Thyroid gland (tissue), 4 donors: ENCODE measurements around the gene CSTF3. TPM values are rescaled to one million over a fixed set of nuclear protein-coding genes. Genes with fewer than 3 reads are reported as not detected.
A peak's percentile ranks its signal among the peaks of the same experiment; 100 is the strongest.

Experiments used
- DNase-seq, 2 donors: peaks; one replicate each; pipeline ENCODE4 v3.0.0-alpha.2; 2019
- H3K27ac ChIP-seq, 3 donors: fragments of 200-600 bp; sonication (generic); 1 replicate in 2 of 3; 2 replicates in 1 of 3; pipeline ENCODE4 v1.5.1; 2016 to 2019; ENCODE audit warnings: mild to moderate bottlenecking in 1 of 3, moderate library complexity in 1 of 3
- H3K27me3 ChIP-seq: fragments of 200-600 bp; sonication (generic); one replicate; pipeline ENCODE4 v1.5.1; 2019
- H3K36me3 ChIP-seq, 2 donors: fragments of 200-600 bp; sonication (generic); one replicate each; pipeline ENCODE4 v1.5.1; 2016 to 2019
- H3K4me1 ChIP-seq, 2 donors: fragments of 200-600 bp; sonication (generic); one replicate each; pipeline ENCODE4 v1.5.1; 2017 to 2019
- H3K4me3 ChIP-seq, 3 donors: fragments of 200-600 bp; sonication (generic); replicated peaks in 1 of 3; 1 replicate in 2 of 3; 2 replicates in 1 of 3; pipeline ENCODE4 v1.5.1; 2016; ENCODE audit warnings: mild to moderate bottlenecking in 1 of 3
- H3K9me3 ChIP-seq: fragments of 200-600 bp; sonication (generic); one replicate; pipeline ENCODE4 v1.5.1; 2017
- POLR2A ChIP-seq, 2 donors: fragments of 450-650 bp; IDR thresholded peaks; one replicate each; pipeline ENCODE4 v1.6.1; 2017; ENCODE audit warnings: antibody characterized with exemption in 2 of 2, mild to moderate bottlenecking in 2 of 2, moderate library complexity in 1 of 2
- WGBS, 2 donors: methylation state at CpG; one replicate each; pipeline ENCODE4 v1.1.5; 2017; 5-methylcytosine and 5-hydroxymethylcytosine counted together
- intact Hi-C: fragments of 100-400 bp; cut with DNase I; formaldehyde crosslinking; loops from one replicate; pipeline ENCODE4 v1.15.1; 2023
- total RNA-seq, 4 donors: library from RNA; depleted of rRNA; stranded (reverse); fragments of >200 nt; gene quantifications; one replicate each; pipeline ENCODE4 v1.2.3, GENCODE V29; 2016
- TF ChIP-seq, protein P1 (sequence below), 6 experiments: fragments of 200-600 bp in 3 of 6; fragments of 450-650 bp in 3 of 6; sonication (generic) in 3 of 6; IDR thresholded peaks; one replicate each; pipeline ENCODE4 v1.5.1; 2016 to 2019; ENCODE audit warnings: antibody characterized with exemption in 6 of 6, mild to moderate bottlenecking in 2 of 6, inconsistent platforms in 1 of 6, moderate library complexity in 1 of 6

CSTF3 gene
- total RNA-seq, 4 donors from 2014 or later: 18.1 to 30.4 (median 26.2) TPM

DNA sequence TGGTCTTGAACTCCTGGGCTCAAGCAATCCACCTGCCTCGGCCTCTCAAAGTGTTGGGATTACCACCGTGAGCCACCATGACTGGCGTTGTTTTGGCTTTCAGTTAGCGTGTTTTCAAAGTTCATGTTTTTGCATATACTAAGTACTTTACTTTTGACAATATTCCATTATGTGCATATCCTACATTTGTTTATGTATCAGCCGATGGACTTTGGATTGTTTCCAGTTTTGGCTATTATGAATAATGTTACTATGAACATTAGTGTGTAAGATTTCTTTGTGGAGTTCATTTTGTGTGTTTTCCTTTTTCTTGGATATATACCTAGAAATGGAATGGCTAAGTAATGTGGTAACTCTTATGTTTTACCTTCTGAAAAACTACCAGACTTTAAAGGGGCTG lies 9.9 kb downstream of the CSTF3 start:
- DNase-seq: no peak
- H3K27ac ChIP-seq: no peak overlapping the region
- H3K27me3 ChIP-seq: no peaks in the 10 kb centered on the region
- TF ChIP-seq, protein P1, sequence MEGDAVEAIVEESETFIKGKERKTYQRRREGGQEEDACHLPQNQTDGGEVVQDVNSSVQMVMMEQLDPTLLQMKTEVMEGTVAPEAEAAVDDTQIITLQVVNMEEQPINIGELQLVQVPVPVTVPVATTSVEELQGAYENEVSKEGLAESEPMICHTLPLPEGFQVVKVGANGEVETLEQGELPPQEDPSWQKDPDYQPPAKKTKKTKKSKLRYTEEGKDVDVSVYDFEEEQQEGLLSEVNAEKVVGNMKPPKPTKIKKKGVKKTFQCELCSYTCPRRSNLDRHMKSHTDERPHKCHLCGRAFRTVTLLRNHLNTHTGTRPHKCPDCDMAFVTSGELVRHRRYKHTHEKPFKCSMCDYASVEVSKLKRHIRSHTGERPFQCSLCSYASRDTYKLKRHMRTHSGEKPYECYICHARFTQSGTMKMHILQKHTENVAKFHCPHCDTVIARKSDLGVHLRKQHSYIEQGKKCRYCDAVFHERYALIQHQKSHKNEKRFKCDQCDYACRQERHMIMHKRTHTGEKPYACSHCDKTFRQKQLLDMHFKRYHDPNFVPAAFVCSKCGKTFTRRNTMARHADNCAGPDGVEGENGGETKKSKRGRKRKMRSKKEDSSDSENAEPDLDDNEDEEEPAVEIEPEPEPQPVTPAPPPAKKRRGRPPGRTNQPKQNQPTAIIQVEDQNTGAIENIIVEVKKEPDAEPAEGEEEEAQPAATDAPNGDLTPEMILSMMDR (IDR thresholded peaks at IDR 0.05): no peak
- no peak for TF ChIP-seq POLR2A (IDR thresholded peaks at IDR 0.05)
- 85 to 92% methylated on average over 5 of the region's 5 CpGs for WGBS, 2 donors
- H3K36me3 ChIP-seq: no peaks in the 10 kb centered on the region
- no peaks in the 10 kb centered on the region for H3K9me3 ChIP-seq
- intact Hi-C loops: no loop called here
- no peaks in the 10 kb centered on the region for H3K4me1 ChIP-seq
- H3K4me3 ChIP-seq: no peak overlapping the region

DNA sequence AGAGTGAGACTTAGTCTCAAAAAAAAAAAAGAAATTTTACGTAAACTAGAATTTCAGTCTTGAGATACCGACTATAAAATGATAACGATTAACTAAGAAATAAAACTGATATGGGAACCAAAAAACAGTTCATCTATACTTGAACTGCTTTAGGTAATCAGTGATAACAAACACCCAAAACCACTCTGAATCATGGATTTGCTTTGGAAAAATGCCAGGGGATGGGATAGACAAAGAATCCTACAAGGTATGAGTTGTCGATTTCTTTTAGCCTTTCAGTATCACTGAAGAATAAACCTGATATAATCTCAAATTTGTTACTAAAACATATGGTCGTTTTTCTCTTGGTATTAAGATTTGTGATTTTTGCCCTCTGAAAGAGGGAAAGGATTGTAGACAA lies 13.7 kb downstream of the CSTF3 start:
- no peak for TF ChIP-seq POLR2A (IDR thresholded peaks at IDR 0.05)
- TF ChIP-seq, protein P1 (IDR thresholded peaks at IDR 0.05): no peak
- intact Hi-C loops: no loop called here
- DNase-seq: no peak
- H3K36me3 ChIP-seq: no peaks in the 10 kb centered on the region
- H3K27ac ChIP-seq: no peak overlapping the region
- no peaks in the 10 kb centered on the region for H3K9me3 ChIP-seq
- WGBS, 2 donors: 79 to 81% methylated on average over 5 of the region's 5 CpGs
- no peak overlapping the region for H3K4me3 ChIP-seq
- no peaks in the 10 kb centered on the region for H3K27me3 ChIP-seq
- H3K4me1 ChIP-seq: no peaks in the 10 kb centered on the region

DNA sequence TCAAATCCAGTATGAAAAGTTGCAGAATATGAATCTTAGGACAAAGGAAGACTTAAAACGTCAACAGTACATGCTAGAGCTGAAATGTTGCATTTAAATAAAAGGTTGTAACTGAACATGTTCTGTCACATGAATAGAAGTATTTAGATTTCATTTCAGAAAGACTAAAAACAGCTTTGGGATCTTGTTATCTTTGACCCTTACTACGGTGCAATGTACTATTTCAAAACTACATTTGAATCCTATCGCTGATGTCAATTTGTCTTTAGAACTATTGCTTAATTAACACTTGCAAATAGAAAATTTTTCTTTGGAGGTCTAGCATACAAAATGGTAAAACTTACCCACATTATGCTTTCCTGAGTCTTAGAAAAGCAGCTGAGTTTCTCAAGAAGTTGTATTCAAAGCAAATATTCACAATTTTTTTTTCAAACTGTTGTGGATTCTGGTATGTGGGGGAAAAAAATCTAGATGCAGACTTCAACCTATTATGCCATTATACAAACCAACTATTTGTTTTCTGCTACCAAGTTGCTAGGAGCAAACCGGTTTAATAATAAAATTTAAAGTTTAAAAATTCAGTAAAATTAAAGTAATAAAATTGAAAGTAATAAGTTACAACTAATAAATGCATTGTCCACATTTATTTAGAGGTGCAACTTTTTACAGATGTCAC lies 25.4 kb downstream of the CSTF3 start:
- 75 to 82% methylated on average over 4 of the region's 4 CpGs for WGBS, 2 donors
- peaks cover 0 to 6% of the 10 kb centered on the region in 2 donors for H3K36me3 ChIP-seq
- peak overlapping the region in 1 of 3 donors; percentile 33 for H3K27ac ChIP-seq
- DNase-seq: no peak
- H3K27me3 ChIP-seq: no peaks in the 10 kb centered on the region
- intact Hi-C loops: no loop called here
- H3K4me3 ChIP-seq: no peak overlapping the region
- H3K9me3 ChIP-seq: no peaks in the 10 kb centered on the region
- H3K4me1 ChIP-seq: peaks cover 0 to 24% of the 10 kb centered on the region in 2 donors
- TF ChIP-seq, protein P1 (IDR thresholded peaks at IDR 0.05): no peak
- TF ChIP-seq POLR2A (IDR thresholded peaks at IDR 0.05): no peak

DNA sequence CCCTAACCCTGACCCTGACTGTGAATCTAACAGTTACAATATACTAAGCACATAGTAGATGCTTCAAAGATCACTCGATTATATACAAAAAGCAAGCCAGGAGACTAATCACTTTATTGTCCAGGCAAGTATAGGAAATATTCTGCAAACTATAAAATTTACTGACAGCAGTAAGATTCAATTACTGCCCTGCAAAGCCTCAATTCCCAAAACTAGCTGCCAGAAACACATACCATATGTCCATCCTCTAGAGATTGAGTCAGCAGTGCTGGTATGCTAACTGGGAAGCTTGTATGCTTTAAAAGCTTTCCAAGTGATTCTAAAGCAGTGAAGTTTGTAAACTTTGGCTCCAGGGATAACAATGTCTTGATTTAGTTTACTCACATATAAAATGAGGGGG lies 26.1 kb downstream of the CSTF3 start:
- Histone ChIP-seq H3K36me3 (peaks cover 0 to 4% of the 10 kb centered on the region in 2 donors), H3K9me3 (no peaks in the 10 kb centered on the region), H3K4me1 (peaks cover 0 to 24% of the 10 kb centered on the region in 2 donors), H3K4me3 (no peak overlapping the region), H3K27me3 (no peaks in the 10 kb centered on the region), H3K27ac (peak overlapping the region in 2 of 3 donors; percentile 5 to 33)
- 72 to 75% methylated on average over 1 of the region's 1 CpG for WGBS, 2 donors
- DNase-seq: no peak
- intact Hi-C loops: no loop called here
- TF ChIP-seq, protein P1 (IDR thresholded peaks at IDR 0.05): no peak
- TF ChIP-seq POLR2A (IDR thresholded peaks at IDR 0.05): no peak

DNA sequence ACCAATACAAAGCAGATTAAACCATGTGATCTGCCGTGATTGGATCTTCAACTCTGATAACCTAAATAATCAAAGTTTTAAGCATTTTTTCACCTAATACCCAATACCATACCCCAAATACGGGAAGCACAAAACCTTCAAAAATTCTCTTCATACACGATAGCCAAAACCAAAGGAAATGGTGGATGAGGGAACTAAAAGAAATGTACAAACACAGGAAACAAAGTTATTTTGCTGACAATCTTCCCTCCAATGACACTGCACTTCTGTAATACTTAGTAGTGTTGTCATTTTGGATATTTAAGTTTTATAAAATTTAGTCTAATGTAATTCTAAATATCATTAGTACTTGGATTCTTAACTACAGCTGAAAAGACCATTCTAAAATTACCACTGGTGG lies 27.0 kb downstream of the CSTF3 start:
- 83 to 84% methylated on average over 3 of the region's 3 CpGs for WGBS, 2 donors
- intact Hi-C loops: no loop called here
- H3K4me3 ChIP-seq: no peak overlapping the region

More for the DNA sequence above, 27.0 kb downstream of the CSTF3 start:
- Histone ChIP-seq H3K27ac (peak overlapping the region in 1 of 3 donors; percentile 8), H3K27me3 (no peaks in the 10 kb centered on the region), H3K36me3 (no peaks in the 10 kb centered on the region), H3K4me1 (peaks cover 0 to 24% of the 10 kb centered on the region in 2 donors), H3K9me3 (no peaks in the 10 kb centered on the region)
- no peak for DNase-seq
- TF ChIP-seq, protein P1 (IDR thresholded peaks at IDR 0.05): no peak
- no peak for TF ChIP-seq POLR2A (IDR thresholded peaks at IDR 0.05)
